ENCODE data around the gene CANX. TPM values are rescaled to one million over a fixed set of nuclear protein-coding genes. Genes with fewer than 3 reads are reported as not detected.

Gene CANX
- total and polyA plus RNA-seq, 9 of the 15 experiments (the other 6 are each of a cell fraction or from before 2014, with no cell fraction given): 155 to 893 (median 589) TPM

DNA sequence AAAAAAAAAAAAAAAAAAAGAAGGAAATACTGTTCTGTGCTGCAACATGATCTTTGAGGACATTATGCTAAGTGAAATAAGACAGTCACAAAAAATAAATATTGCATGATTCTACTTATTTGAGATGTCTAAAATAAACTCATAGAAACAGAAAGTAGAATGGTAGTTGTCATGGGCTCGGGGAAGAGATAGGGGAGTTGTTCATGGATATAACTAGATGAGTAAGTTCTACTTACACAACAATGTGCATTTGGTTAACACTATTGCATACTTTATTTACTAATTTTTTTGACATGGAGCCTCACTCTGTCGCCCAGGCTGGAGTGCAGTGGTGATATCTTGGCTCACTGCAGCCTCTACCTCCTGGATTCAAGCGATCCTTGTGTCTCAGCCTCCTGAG is 49.0 kb downstream of the CANX start:
- no peak for TF ChIP-seq ZNF212 (CRISPR knock-in tag; IDR thresholded peaks at IDR 0.05)
- no peak for TF ChIP-seq ETV1 (tag; conservative IDR thresholded peaks at IDR 0.05; ENCODE audit: low read depth)
- TF ChIP-seq ZNF778 (CRISPR knock-in tag; IDR thresholded peaks at IDR 0.05): no peak
- TF ChIP-seq ZNF24 (IDR thresholded peaks at IDR 0.05): no peak
- TF ChIP-seq CBFA2T2 (conservative IDR thresholded peaks at IDR 0.05): no peak
- ATAC-seq (no peak), DNase-seq (ENCODE audit: extremely low read depth in 1 of 4, low spot score in 3 of 4) (no peak), FAIRE-seq (no peak)
- Histone ChIP-seq H3K27ac (ENCODE audit: extremely low read depth, low read depth, low read length) (no peak overlapping the region), H3K9me1 (ENCODE audit: control insufficient read depth, insufficient read depth, low read length) (no peaks in the 10 kb centered on the region), H3K4me2 (ENCODE audit: insufficient read depth, low read length) (no peak overlapping the region), H3K27me3 (ENCODE audit: control insufficient read depth in 2 of 2, insufficient read depth in 2 of 2, low read length in 2 of 2) (no peaks in the 10 kb centered on the region), H3K4me1 (replicated peaks in 1 of 2; ENCODE audit: control insufficient read depth in 2 of 2, insufficient read depth in 2 of 2, low read length in 2 of 2) (no peaks in the 10 kb centered on the region; a peak in 1 of 5 replicates), H4K20me1 (replicated peaks; ENCODE audit: control insufficient read depth, insufficient read depth, low read length) (0 out of 2 replicates have a peak, but pooled peaks cover 4% of the 10 kb centered on the region), H3K79me2 (ENCODE audit: control insufficient read depth, insufficient read depth, low read length) (peaks cover 70% of the 10 kb centered on the region), H3K36me3 (ENCODE audit: control insufficient read depth, insufficient read depth, low read length) (peaks cover 20% of the 10 kb centered on the region; the same call in 2 of the 3 replicates), H2AFZ (ENCODE audit: low read depth, low read length) (no peak overlapping the region), H3K4me3 (no peak overlapping the region), H3K9me3 (replicated peaks; ENCODE audit: control insufficient read depth, insufficient read depth, low read depth, low read length) (no peaks in the 10 kb centered on the region), H3K9ac (ENCODE audit: insufficient read depth in 1 of 2, low read depth in 2 of 2, low read length in 2 of 2) (no peak overlapping the region)
- in situ Hi-C loops (cut with MboI): no loop called here
- no TSS peak for BruUV-seq (replicated peaks)
- ChIA-PET CTCF (ENCODE audit: low intra/inter-chr PET ratio) (no interaction called here), POLR2A (no interaction called here)
- WGBS (ENCODE audit: insufficient coverage, low coverage, missing lambda C conversion rate): 91% methylated on average over 3 of the region's 3 CpGs
- intact Hi-C loops (cut with micrococcal nuclease): no loop called here

DNA sequence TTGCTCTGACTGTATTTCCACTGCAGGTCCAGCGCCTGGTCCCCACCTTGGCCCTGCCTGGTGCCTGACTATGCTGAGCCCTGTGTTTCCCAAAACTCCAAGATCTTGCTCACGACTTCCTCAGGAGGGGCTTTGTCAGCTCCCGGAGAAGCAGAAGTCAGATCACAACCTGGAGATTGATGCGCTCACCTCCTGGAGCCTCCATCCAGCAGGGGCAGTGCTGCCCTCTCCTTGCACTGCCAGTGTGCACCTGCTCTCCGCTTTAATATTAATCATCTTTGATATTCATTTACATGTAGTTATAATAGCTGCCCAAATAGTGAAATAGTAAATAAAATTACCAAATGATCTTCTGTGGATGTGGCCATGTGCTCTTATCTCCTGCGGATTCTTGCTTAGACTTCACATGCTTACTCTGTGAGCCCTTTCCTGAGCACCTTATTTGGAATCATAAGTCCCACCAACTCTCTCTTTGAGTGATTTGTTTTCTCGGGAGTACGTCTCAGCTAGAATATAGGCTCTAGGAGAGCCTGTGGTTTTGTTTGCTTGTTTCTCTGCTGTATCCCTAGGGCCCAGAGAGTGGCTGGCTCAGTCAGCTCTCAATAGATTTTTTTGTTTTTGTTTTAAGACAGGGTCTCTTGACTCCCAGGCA is 51.2 kb downstream of the CANX start:
- TF ChIP-seq, protein P1, sequence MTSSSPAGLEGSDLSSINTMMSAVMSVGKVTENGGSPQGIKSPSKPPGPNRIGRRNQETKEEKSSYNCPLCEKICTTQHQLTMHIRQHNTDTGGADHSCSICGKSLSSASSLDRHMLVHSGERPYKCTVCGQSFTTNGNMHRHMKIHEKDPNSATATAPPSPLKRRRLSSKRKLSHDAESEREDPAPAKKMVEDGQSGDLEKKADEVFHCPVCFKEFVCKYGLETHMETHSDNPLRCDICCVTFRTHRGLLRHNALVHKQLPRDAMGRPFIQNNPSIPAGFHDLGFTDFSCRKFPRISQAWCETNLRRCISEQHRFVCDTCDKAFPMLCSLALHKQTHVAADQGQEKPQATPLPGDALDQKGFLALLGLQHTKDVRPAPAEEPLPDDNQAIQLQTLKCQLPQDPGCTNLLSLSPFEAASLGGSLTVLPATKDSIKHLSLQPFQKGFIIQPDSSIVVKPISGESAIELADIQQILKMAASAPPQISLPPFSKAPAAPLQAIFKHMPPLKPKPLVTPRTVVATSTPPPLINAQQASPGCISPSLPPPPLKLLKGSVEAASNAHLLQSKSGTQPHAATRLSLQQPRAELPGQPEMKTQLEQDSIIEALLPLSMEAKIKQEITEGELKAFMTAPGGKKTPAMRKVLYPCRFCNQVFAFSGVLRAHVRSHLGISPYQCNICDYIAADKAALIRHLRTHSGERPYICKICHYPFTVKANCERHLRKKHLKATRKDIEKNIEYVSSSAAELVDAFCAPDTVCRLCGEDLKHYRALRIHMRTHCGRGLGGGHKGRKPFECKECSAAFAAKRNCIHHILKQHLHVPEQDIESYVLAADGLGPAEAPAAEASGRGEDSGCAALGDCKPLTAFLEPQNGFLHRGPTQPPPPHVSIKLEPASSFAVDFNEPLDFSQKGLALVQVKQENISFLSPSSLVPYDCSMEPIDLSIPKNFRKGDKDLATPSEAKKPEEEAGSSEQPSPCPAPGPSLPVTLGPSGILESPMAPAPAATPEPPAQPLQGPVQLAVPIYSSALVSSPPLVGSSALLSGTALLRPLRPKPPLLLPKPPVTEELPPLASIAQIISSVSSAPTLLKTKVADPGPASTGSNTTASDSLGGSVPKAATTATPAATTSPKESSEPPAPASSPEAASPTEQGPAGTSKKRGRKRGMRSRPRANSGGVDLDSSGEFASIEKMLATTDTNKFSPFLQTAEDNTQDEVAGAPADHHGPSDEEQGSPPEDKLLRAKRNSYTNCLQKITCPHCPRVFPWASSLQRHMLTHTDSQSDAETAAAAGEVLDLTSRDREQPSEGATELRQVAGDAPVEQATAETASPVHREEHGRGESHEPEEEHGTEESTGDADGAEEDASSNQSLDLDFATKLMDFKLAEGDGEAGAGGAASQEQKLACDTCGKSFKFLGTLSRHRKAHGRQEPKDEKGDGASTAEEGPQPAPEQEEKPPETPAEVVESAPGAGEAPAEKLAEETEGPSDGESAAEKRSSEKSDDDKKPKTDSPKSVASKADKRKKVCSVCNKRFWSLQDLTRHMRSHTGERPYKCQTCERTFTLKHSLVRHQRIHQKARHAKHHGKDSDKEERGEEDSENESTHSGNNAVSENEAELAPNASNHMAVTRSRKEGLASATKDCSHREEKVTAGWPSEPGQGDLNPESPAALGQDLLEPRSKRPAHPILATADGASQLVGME (CRISPR knock-in tag; IDR thresholded peaks at IDR 0.05): no peak
- TF ChIP-seq, protein P2, sequence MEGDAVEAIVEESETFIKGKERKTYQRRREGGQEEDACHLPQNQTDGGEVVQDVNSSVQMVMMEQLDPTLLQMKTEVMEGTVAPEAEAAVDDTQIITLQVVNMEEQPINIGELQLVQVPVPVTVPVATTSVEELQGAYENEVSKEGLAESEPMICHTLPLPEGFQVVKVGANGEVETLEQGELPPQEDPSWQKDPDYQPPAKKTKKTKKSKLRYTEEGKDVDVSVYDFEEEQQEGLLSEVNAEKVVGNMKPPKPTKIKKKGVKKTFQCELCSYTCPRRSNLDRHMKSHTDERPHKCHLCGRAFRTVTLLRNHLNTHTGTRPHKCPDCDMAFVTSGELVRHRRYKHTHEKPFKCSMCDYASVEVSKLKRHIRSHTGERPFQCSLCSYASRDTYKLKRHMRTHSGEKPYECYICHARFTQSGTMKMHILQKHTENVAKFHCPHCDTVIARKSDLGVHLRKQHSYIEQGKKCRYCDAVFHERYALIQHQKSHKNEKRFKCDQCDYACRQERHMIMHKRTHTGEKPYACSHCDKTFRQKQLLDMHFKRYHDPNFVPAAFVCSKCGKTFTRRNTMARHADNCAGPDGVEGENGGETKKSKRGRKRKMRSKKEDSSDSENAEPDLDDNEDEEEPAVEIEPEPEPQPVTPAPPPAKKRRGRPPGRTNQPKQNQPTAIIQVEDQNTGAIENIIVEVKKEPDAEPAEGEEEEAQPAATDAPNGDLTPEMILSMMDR (IDR thresholded peaks at IDR 0.05 in 2 of 3, conservative IDR thresholded peaks at IDR 0.05 in 1 of 3; ENCODE audit: insufficient read depth in 2 of 3, low read depth in 1 of 3, low read length in 3 of 3): 0 out of 6 replicates have a peak, but pooled peaks of 1 of the 3 experiments have one; percentile 1
- H3K9ac ChIP-seq (ENCODE audit: insufficient read depth in 1 of 2, low read depth in 2 of 2, low read length in 2 of 2): no peak overlapping the region
- H3K79me2 ChIP-seq (ENCODE audit: control insufficient read depth, insufficient read depth, low read length): peaks cover 76% of the 10 kb centered on the region
- ATAC-seq: no peak; the same call in 1 of the 3 replicates
- CTCF ChIA-PET (ENCODE audit: low intra/inter-chr PET ratio): no interaction called here
- intact Hi-C loops (cut with micrococcal nuclease) (no loop called here), in situ Hi-C loops (cut with MboI) (no loop called here)
- no peak for DNase-seq (ENCODE audit: extremely low read depth in 1 of 4, low spot score in 3 of 4)
- H3K9me3 ChIP-seq (replicated peaks; ENCODE audit: control insufficient read depth, insufficient read depth, low read depth, low read length): no peaks in the 10 kb centered on the region
- H3K36me3 ChIP-seq (ENCODE audit: control insufficient read depth, insufficient read depth, low read length): peaks cover 23% of the 10 kb centered on the region; the same call in 2 of the 3 replicates
- H3K27ac ChIP-seq (ENCODE audit: extremely low read depth, low read depth, low read length): no peak overlapping the region
- no TSS peak for BruUV-seq (replicated peaks)
- no peak for FAIRE-seq
- no peaks in the 10 kb centered on the region for H3K9me1 ChIP-seq (ENCODE audit: control insufficient read depth, insufficient read depth, low read length)
- peaks cover 9% of the 10 kb centered on the region; the same call in 1 of the 2 replicates for H4K20me1 ChIP-seq (replicated peaks; ENCODE audit: control insufficient read depth, insufficient read depth, low read length)
- no peaks in the 10 kb centered on the region for H3K27me3 ChIP-seq (ENCODE audit: control insufficient read depth in 2 of 2, insufficient read depth in 2 of 2, low read length in 2 of 2)
- H2AFZ ChIP-seq (ENCODE audit: low read depth, low read length): no peak overlapping the region
- H3K4me2 ChIP-seq (ENCODE audit: insufficient read depth, low read length): no peak overlapping the region
- 90% methylated on average over 8 of the region's 8 CpGs for WGBS (ENCODE audit: insufficient coverage, low coverage, missing lambda C conversion rate)
- no peak overlapping the region for H3K4me3 ChIP-seq
- peaks cover 6% of the 10 kb centered on the region in 2 experiments; a peak in 3 of 5 replicates for H3K4me1 ChIP-seq (replicated peaks in 1 of 2; ENCODE audit: control insufficient read depth in 2 of 2, insufficient read depth in 2 of 2, low read length in 2 of 2)
- POLR2A ChIA-PET: interaction anchor here (0.6 to 1.5 kb wide), 8 partner anchors 7 to 147 kb away, joined by 3 to 4 read pairs (median 3); partner anchors contain the start of gene HNRNPH1
